ENCODE results near the gene SRGAP1.

GRCh38 chr12:64016521-64016920 is 172.0 kb downstream of the SRGAP1 start:
- TF ChIP-seq, protein P1, sequence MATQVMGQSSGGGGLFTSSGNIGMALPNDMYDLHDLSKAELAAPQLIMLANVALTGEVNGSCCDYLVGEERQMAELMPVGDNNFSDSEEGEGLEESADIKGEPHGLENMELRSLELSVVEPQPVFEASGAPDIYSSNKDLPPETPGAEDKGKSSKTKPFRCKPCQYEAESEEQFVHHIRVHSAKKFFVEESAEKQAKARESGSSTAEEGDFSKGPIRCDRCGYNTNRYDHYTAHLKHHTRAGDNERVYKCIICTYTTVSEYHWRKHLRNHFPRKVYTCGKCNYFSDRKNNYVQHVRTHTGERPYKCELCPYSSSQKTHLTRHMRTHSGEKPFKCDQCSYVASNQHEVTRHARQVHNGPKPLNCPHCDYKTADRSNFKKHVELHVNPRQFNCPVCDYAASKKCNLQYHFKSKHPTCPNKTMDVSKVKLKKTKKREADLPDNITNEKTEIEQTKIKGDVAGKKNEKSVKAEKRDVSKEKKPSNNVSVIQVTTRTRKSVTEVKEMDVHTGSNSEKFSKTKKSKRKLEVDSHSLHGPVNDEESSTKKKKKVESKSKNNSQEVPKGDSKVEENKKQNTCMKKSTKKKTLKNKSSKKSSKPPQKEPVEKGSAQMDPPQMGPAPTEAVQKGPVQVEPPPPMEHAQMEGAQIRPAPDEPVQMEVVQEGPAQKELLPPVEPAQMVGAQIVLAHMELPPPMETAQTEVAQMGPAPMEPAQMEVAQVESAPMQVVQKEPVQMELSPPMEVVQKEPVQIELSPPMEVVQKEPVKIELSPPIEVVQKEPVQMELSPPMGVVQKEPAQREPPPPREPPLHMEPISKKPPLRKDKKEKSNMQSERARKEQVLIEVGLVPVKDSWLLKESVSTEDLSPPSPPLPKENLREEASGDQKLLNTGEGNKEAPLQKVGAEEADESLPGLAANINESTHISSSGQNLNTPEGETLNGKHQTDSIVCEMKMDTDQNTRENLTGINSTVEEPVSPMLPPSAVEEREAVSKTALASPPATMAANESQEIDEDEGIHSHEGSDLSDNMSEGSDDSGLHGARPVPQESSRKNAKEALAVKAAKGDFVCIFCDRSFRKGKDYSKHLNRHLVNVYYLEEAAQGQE (IDR thresholded peaks at IDR 0.05; ENCODE audit: insufficient read depth in 1 of 2, low read depth in 2 of 2, low read length in 1 of 2): no peak
- no peak for TF ChIP-seq CTCF (IDR thresholded peaks at IDR 0.05)
